ENCODE measurements around the gene PSMB1.

PSMB1 gene
- total RNA-seq: 73.4 reads per million, percentile 76 among the genes with 10 or more reads in this experiment

DNA sequence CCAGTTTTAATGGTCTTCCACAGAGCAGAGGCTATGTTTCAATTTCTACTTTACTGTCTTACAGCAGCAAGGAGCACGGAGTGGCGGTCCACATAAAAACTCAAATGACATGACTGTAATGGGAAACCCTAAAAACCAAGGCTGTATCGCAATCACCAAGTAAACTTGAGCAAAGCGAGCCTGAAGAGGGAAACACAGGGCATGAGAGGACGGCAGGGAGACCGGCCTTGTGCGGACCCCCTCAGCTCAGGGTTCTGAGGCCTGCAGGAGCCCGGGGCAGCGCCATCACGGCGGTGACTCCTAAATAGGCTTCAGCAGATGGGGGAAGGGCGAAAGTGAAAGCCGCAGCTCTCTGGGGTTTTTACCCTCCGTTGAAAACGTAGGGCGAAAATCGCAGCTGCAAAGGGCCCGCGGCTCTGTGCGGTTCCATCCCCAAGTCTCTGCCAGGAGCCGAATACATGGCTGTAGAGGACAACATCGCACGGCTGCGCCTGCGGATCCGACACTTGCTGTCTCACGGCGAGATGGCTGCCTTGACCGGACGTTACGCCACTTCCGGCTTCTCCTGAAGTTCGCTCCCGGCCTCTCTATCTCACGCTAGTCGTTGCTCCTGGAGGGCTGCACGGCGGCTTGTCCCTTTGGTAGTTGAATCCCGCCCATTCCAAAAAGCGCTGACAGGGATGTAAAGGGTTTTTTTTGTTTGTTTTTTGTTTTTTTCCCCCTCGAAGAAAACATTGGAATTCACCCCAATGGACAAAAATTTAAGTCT lies at the start of gene PSMB1:
TSS of gene PSMB1 (minus strand) at position 543 of the 769 bp plus-strand sequence. CDS start at position 478, 65 bp downstream.
- peak; percentile 75 for DNase-seq

DNA sequence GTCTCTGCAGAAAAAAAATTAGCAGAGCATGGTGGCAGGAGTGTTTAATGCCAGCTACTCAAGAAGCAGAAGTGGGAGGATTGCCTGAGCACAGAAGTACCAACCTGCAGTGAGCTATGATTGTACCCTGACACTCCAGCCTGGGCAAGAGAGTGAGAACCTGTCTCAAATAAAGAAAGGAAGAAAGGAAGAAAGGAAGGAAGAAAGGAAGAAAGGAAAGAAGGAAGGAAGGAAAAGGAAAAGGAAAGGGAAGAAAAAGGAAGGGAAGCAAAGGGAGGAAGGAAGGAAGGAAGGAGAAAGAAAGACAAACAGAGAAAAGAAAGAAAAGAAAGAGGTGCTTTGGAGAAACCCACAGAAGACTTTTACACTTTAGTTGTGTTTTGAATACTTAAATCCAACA lies 44.2 kb upstream of the PSMB1 start:
- DNase-seq: no peak

DNA sequence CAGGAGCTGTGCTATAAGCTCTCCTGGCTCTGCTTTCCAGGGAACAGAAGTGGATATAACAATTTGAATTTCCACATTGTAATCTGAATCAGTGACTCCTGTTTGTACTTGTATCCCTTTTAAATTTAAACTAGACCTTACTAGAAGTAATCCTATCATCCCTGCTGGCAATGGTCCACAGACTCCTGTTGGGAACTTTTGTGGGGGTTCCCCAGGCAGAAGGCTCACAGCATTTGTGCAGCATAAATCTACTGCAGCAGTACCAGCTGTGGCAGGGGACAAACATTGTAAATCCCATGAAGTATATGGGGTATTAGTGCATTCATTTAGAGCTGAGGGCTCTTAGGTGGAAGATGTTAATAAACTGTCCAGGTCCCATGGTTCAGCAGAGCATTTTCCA lies 43.3 kb upstream of the PSMB1 start:
- no peak for DNase-seq

DNA sequence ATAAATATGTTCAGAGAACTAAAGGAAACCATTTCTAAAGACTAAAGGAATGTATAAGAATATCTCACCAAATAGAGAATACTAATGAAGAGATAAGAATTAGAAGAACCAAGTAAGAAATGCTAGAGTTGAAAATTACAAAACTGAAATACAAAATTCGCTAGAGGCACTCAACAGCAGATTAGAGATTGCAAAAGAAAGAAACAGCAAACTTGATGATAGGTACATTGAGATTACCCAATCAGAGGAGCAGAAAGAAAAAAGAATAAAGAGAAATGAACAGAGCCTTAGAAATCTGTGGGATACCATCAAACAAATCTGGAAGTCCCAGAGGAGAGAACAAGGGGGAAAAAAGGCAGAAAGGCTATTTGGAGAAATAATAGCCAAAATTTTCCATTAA lies 37.6 kb upstream of the PSMB1 start:
- no peak for DNase-seq

DNA sequence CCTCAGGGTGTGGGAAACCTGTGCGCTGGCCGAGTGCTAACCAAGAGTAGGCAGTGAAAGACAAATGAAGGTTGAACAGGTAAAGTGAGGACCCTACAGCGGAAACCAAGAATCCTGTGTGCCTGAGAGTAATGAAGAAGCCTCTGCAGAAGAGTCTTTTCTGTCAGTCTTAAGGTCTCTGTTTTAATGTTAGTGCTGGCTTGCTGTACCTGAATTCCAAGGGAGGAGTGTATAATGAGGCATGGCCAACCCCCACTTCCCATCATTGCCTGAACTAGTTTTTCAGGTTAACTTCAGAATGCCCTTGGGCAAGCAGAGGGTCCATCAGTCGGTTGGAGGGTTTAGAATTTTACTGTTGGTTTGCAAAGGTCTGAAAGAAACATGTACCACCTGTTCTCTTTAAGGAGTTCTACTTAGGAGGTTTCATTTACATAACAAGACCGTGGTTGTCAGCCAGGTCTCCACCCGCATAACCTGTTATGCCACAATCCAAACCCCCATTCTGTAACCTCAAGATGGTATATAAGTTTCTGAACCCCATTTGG lies 31.9 kb upstream of the PSMB1 start:
- no peak for DNase-seq

DNA sequence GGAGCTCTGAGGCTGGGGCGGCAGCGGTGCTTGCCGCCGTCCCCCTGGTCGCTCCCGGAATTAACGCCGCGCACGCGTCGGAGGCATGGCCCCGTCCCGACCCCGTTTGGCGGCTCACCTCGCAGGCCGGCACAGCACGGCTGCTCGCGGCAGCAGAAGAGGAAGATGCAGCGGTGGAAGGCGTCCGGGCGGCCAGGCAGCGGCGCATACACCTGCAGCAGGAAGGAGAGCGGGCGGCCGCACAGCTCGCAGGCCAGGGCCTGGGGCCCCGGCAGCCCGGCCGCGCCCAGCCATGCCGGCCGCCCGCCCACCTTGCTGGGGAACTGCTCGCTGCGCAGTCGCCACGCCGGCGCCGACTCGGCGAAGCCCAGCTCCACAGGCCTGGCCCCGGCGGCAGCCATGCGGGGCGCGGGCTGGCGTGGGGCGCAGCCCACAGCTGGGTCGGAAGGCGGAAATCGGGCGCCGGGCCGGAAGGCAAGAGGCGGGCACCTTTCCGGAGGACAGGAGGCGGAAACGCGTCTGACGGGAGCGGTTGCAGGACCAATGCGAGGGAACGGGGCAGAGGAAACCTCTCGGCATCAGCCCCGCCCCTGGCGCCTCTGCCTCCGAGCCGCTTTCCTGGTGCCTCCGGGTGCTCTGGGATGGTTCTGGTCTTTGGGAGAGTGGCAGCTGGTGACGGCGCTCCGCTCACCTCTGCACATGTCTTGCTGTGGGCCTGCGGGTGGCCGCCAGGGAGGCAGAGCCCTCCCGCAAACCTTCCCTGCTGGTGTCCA lies 31.3 kb upstream of the PSMB1 start, which contains the start of gene PDCD2:
TSS of gene PDCD2 (minus strand) at position 457 of the 773 bp plus-strand sequence. CDS start at position 401, 56 bp downstream.
- peak; percentile 88 for DNase-seq

DNA sequence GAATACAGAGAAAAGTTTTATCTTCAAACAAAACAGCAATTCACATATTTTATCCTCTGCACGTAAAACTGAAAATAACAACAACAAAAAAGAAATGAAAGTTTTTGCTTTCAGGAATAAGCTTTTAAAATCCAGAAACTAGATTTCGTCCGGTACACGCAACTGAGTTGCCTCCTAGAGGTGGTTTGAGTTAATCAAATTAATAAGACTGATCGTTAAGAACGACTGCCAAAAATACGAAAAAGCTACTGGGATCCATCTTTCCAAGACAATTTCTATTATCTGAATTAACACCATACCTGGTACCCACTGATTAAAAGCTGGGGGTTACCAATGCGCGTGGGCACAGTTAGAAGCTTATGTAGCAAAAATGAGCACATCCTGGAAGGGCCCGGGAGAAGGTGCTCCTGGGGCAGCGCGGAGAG lies 30.7 kb upstream of the PSMB1 start:
- DNase-seq: no peak

DNA sequence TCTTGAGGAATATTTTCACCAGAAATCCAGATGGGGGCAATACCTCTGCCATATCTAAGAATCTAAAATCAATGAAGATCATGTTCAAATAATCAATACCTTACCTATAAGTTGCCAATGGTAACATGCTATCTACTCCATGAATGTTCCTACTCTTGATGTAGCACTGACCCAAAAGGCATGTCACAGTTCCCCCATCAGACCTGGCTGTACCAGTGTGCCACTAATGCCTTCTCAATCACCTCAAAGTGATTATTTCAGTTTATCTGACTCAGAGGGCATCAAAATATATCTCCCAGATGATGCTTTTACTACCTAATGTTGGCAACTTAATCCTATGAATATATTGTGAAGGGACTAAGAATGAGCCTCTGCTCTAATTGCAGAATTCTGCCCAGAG lies 25.8 kb upstream of the PSMB1 start:
- no peak for DNase-seq

DNA sequence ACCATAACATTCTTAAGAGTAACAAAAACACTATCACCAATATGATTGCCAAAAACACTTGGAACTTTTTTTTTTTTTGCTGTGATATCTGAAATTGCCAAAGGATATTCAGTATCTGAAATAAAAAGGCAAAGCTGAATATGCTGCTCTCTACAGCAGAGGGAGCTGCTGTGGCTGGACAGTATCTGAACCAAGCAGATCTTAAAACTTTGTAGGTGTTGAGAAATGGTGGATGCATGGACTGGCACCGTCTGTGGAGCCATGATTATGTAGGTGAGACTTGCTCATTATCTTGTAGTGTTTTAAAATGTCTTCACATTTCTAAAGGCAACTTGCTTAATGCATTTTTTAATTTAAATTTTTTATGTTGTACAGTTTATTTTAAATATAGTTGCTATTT lies 22.1 kb upstream of the PSMB1 start:
- DNase-seq: no peak

DNA sequence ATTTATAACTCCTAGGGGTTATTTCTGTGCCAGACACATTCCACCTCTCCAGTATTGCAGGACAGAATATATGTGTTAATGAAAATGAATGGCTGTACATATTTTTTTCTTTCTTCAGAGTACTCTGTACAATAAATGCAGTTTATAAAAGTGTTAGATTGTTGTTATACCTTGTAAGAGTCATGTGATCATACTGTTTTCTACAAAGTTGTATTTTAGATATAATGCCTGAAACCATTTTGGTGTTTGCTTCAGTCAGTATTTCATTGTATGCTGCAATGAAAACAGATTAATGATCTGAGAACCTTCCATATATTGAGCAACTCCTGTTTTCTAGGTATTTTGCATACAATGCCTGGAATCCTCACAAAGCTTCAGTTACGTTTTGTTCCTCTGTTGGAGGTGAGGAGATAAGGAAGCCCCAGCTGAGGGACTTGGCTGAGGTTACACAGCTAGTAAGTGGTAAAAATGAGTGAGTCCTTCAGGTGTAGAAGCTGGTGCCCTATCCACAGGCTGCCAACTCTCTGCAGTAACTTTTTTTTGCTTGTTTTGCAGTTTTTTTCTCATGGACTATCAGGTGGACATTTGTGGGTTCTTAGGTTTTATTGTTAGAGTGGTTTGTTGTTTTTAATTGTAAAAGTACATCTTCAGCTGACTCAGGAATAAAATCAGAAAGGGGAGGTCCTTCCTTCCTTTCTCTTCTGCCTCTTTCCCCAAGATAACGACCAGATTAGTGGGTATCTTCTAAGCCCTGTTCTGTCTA lies 19.8 kb upstream of the PSMB1 start:
- DNase-seq: no peak

DNA sequence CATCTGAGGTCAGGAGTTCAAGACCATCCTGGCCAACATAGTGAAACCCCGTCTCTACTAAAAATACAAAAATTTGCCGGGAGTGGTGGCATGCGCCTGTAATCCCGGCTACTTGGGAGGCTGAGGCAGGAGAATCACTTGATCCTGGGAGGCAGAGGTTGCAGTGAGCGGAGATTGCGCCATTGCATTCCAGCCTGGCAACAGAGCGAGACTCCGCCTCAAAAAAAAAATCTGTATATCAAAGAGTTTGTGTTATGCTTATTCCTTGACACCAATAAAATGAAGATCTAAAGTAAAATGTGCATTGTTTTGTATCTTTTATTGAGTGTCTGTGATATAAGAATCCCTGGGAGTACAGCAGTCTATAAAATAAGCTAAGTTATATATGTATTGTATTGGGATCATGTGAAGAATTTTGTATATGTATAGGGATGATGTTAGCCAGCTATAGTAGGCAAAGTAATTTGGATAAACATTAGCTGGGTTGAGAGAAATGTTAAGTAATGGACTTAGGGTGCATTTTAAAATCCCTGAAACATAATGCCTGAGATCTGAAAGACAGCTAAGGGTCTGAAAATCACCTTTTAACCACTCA lies 11.9 kb upstream of the PSMB1 start:
- DNase-seq: no peak

DNA sequence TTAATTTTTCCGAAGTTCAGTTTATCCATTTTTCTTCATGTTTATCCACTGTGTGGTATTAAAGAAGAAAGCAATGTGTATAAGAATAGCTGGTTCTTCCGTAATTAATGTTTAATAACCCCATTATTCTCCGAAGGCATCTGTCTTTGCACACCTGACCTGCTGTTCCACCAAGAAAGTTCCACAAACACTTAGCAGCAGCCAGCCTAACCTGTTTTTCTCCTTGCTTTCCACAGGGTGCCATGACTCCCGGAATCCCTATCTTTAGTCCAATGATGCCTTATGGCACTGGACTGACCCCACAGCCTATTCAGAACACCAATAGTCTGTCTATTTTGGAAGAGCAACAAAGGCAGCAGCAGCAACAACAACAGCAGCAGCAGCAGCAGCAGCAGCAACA lies 8.4 kb upstream of the PSMB1 start:
- no peak for DNase-seq

DNA sequence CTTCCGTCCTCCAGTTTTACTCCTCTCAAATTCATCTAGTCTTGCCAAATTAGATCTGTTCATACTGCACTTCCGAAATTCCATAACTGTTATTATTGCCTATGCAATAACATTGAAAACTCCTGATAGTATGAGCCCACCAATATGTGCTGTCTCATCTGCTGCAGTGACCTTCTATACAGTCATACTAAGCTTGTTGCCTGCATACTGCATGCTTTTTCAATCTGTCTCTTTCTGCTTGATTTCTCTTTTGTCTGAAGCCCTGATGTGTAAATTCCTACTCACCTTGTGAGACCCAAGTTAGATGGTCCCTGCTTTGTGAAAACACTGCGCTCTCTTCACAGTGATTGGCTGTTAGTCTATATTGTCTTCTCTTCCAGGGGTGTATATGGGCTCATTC lies 2.2 kb upstream of the PSMB1 start:
- DNase-seq: no peak

DNA sequence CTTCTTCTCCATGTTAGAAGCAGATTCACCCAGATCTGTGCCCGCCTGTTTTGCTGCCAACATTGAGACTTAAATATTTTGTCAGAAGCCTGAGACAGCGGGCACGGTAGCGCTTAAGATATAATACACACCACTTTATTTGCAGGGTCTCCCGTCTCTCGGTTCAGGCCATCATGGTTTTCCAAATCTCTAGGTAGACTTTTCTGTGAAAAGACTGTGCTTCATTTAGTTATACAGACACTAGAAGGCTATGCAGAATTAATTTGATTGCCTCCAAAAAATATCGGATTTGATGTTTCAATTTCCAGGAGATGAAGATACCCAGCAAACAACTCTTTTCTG lies 1.7 kb upstream of the PSMB1 start:
- DNase-seq: peak; percentile 3

DNA sequence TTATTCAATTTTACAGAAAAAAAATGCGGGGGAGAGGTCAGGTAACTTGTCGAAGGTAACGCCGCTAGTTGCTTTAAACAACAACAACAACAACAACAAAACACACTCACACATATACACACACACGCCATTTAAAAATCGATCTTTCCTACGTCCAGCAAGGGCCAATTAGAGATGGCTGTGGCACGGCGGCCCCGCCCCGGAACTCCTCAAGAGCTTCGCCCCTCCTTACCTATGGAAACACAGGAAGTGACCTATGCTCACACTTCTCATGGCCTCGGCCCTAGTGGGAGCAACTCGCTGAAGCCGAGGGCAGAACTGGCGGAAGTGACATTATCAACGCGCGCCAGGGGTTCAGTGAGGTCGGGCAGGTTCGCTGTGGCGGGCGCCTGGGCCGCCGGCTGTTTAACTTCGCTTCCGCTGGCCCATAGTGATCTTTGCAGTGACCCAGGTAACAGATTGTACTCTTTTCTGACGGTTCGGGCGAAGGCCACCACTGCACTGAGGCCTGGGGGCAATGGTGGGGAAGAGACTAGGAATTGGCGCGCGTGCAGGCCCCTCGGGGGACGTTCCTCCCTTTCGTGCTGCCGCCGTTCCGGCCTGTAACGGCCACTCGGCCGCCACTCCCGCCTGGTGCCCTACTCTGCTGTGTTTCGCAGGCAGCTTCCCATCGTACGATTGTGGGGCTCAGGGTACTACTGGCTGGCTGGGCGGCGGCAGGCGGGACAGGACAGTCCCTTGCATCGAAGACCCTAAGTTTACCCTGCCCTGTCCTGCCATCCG lies 1.1 kb upstream of the PSMB1 start, which contains the start of gene TBP:
TSS of gene TBP (plus strand) at position 357 of the 783 bp plus-strand sequence. CDS start 2,661 bp downstream, outside the sequence.
- DNase-seq: peak; percentile 98

DNA sequence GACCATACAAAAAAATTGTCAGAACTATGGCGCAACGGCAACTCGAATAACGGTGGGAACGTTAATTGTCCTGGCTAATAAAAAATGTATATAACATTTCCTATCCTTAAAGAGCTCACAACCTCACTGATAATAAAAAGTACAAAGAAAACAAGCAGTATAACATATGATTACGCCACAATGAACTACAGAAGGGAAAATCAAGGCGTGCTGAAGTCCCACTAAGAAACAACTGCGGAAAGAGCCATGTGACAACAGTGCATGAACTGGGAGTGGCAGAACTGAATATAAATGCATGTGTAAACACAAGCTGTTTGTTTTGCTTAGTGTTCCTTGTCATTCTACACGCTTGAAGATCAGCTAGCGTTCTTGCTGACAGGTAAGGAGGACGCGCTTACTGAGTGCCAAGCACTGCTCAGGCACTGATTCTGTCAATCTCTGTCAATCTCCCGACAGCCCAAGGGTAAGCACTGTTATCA lies 466 bp upstream of the PSMB1 start:
- DNase-seq: peak; percentile 40

DNA sequence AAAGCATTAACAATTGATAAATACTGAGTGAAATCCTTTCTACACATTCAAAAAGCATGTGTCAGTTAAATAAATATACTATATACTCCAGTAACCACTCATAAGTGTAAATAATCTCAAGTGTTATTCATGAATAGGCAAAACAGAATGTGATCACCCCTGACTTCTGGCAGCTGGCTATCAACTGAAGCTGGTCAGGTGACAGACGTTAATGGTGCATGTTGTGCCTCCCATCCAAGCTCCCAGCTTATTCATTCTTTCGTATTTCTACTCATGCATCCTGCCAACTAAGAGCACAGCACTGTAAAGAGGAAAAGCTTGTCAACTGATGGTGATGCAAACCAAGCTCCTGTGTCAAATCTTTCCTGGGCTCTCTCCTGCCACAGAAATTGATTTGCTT lies 7.7 kb downstream of the PSMB1 start:
- no peak for DNase-seq

DNA sequence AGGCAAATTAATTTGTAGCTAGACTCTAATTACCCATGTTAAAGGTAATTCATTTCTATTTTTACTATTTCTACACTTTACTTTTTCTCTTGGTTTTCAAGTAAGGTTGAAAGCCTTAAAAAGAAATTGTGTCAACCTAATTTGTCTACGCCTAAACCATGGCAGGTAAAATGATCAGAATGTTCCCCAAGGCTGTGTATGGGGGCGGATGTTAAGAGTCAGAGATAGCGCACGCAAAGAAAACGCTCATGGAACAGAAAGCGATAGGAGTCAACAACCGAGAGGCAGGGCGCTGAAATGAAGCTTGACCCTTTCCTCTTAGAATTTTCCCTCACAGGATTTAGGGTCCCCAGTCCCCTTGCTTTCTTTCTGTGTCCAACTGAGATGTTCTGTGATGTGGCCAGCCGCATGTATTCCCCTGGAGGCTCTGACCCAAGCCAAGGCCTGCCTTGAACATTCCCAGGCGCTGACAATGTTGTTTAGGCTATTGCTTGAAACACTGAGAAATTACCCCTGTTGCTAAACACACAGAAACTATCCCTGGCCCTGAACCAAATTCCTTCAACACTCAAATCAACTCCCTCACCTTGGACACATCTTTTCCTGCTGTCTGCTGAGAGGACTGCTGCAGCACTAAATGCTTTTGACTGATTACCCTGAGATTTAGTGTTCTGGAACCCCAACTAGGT lies 10.9 kb downstream of the PSMB1 start:
- no peak for DNase-seq

DNA sequence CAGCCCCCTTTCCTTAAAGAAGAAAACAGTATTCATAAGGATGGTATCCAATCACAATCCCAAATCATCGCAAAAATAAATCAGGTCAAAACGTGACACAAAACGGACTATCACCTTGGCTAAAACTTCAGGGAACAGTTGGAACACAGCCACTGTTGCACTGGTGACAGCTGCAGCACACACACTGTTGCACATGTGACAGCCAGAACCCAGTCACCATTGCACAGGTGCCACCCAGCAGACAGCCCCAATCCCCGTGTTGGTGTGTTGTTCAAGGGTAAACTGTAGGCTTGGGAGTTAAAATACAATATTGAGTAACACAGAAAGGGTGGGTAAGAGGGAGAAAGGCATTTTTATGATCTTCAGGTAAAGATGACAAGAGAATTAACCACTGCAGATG lies 15.8 kb downstream of the PSMB1 start:
- no peak for DNase-seq

DNA sequence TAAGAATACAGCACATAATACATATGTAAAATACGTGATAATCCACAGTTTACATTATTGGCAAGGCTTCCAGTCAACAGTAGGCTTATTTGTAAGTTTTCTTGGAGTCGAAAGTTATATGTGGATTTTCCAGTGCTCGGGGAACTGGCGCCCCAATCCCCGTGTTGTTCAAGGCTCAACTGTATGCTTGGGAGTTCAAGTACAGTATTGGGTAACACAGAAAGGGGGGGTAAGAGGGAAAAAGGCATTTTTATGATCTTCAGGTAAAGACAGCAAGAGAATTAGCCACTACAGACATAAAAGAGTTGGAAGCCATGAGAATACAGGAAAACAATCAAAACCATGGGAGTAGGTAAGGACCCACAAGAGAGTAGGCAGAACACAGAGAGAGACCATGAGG lies 16.4 kb downstream of the PSMB1 start:
- no peak for DNase-seq

DNA sequence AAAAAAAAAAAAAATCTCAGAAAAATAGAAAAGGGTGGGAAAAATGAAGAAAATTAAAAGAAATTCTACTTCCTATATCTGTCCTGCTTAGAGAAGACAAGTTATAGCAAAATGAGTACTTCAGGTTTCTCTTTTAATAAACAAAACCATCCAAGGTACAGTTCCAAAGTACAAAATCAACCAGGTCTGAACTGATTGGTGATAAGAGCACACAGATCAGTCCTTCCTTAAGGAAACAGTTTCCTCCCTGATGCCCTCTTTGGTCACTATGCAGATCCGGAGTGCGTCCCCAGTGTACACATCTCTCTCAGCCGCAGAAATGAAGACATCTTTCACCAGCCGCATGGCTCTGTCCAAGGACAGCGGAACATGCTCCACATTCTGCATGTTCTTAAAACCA lies 18.1 kb downstream of the PSMB1 start:
- DNase-seq: no peak

All from effector CD4-positive, alpha-beta T cell (primary cell).